Panc1 (cell line): ENCODE data around the gene SIAH1.

Source experiments
- POLR2AphosphoS5 ChIP-seq: IDR thresholded peaks from 2 replicates; pipeline ENCODE4 v1.6.1; 2012; ENCODE audit warnings: mild to moderate bottlenecking, low read depth, low read length, moderate library complexity
- TCF7L2 ChIP-seq: IDR thresholded peaks from 2 replicates; pipeline ENCODE4 v1.6.1; 2011; ENCODE audit warnings: mild to moderate bottlenecking, low read depth, low read length, inconsistent platforms
- TF ChIP-seq, protein P1 (sequence below): fragments of 450-650 bp; IDR thresholded peaks from 2 replicates; pipeline ENCODE4 v1.5.1; 2017; ENCODE audit warnings: mild to moderate bottlenecking
- TF ChIP-seq, protein P2 (sequence below), 2 experiments: IDR thresholded peaks; 2 replicates each; pipeline ENCODE4 v1.6.1; 2011 to 2012; ENCODE audit warnings: low read depth in 2 of 2, control low read depth in 1 of 2, low read length in 1 of 2, mild to moderate bottlenecking in 1 of 2, moderate library complexity in 1 of 2; ENCODE audit not compliant: insufficient read depth in 1 of 2

DNA sequence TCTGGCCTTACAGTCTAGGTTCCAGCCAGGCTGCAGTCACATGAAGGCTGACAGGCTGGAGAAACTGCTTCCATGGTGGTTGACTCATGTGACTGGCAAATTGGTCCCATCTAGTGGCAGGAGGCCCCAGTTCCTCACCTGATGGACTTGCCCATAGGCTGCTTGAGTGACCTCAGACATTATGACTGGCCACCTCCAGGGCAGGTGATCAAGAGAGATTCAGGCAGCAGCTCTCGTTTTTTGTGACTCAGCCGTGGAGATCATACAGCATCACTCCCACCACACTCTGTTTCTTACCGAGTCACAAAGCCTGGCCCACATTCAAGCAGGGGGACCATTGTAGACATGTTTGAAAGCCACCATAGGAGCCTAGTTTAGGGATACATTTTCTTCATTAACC is 34.5 kb downstream of the SIAH1 start:
- TF ChIP-seq, protein P1, sequence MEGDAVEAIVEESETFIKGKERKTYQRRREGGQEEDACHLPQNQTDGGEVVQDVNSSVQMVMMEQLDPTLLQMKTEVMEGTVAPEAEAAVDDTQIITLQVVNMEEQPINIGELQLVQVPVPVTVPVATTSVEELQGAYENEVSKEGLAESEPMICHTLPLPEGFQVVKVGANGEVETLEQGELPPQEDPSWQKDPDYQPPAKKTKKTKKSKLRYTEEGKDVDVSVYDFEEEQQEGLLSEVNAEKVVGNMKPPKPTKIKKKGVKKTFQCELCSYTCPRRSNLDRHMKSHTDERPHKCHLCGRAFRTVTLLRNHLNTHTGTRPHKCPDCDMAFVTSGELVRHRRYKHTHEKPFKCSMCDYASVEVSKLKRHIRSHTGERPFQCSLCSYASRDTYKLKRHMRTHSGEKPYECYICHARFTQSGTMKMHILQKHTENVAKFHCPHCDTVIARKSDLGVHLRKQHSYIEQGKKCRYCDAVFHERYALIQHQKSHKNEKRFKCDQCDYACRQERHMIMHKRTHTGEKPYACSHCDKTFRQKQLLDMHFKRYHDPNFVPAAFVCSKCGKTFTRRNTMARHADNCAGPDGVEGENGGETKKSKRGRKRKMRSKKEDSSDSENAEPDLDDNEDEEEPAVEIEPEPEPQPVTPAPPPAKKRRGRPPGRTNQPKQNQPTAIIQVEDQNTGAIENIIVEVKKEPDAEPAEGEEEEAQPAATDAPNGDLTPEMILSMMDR, result no peak
- TF ChIP-seq POLR2AphosphoS5 (no peak), TCF7L2 (no peak)
- TF ChIP-seq, protein P2, sequence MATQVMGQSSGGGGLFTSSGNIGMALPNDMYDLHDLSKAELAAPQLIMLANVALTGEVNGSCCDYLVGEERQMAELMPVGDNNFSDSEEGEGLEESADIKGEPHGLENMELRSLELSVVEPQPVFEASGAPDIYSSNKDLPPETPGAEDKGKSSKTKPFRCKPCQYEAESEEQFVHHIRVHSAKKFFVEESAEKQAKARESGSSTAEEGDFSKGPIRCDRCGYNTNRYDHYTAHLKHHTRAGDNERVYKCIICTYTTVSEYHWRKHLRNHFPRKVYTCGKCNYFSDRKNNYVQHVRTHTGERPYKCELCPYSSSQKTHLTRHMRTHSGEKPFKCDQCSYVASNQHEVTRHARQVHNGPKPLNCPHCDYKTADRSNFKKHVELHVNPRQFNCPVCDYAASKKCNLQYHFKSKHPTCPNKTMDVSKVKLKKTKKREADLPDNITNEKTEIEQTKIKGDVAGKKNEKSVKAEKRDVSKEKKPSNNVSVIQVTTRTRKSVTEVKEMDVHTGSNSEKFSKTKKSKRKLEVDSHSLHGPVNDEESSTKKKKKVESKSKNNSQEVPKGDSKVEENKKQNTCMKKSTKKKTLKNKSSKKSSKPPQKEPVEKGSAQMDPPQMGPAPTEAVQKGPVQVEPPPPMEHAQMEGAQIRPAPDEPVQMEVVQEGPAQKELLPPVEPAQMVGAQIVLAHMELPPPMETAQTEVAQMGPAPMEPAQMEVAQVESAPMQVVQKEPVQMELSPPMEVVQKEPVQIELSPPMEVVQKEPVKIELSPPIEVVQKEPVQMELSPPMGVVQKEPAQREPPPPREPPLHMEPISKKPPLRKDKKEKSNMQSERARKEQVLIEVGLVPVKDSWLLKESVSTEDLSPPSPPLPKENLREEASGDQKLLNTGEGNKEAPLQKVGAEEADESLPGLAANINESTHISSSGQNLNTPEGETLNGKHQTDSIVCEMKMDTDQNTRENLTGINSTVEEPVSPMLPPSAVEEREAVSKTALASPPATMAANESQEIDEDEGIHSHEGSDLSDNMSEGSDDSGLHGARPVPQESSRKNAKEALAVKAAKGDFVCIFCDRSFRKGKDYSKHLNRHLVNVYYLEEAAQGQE (IDR thresholded peaks at IDR 0.05; ENCODE audit: insufficient read depth in 1 of 2, low read depth in 2 of 2, low read length in 1 of 2), result no peak
